PC-9 (cell line): ENCODE measurements around the gene CWC22. TPM values are rescaled to one million over a fixed set of nuclear protein-coding genes. Genes with fewer than 3 reads are reported as not detected.

Source experiments
- BruUV-seq: library from RNA; stranded (reverse); fragments of 400-500 nt; replicated peaks from 2 replicates; lab custom pipeline; 2021; lab: Mats Ljungman, UMichigan
- CTCF ChIA-PET: fragments of 300-600 bp; sonication (Branson Sonifier 250); formaldehyde crosslinking; loops from one replicate; lab custom pipeline; 2022; ENCODE audit warnings: antibody characterized with exemption; lab: Charles Lee
- POLR2A ChIA-PET: fragments of 300-600 bp; sonication (Branson Sonifier 250); formaldehyde crosslinking; loops from one replicate; lab custom pipeline; 2022; ENCODE audit warnings: antibody characterized with exemption; ENCODE audit not compliant: unreplicated experiment; lab: Charles Lee
- DNase-seq, 2 experiments: peaks; one replicate each; pipeline versions ENCODE4 v3.0.0 to v3.0.0-alpha.2; 2015 to 2022; ENCODE audit warnings: mixed read lengths in 1 of 2
- H2AFZ ChIP-seq: fragments of 200-600 bp; sonication (generic); 2 replicates; pipeline ENCODE4 v1.8.1; 2017; ENCODE audit warnings: antibody characterized with exemption
- H3F3A ChIP-seq: fragments of 200-600 bp; sonication (generic); 2 replicates; pipeline ENCODE4 v1.8.1; 2017; ENCODE audit warnings: antibody characterized with exemption, mild to moderate bottlenecking, low read depth; ENCODE audit not compliant: insufficient read depth
- H3K27ac ChIP-seq: fragments of 200-600 bp; sonication (generic); 2 replicates; pipeline ENCODE4 v1.6.1; 2016; ENCODE audit warnings: mixed run types
- H3K27me3 ChIP-seq: fragments of 200-600 bp; sonication (generic); 2 replicates; pipeline ENCODE4 v1.6.1; 2016; ENCODE audit warnings: low read depth, mixed run types; ENCODE audit not compliant: insufficient read depth
- H3K36me3 ChIP-seq: fragments of 200-600 bp; sonication (generic); 2 replicates; pipeline ENCODE4 v1.6.1; 2016; ENCODE audit warnings: low read depth, mixed run types
- H3K4me1 ChIP-seq: fragments of 200-600 bp; sonication (generic); replicated peaks from 2 replicates; pipeline ENCODE4 v1.6.1; 2016; ENCODE audit warnings: mixed run types; ENCODE audit not compliant: insufficient read depth
- H3K4me2 ChIP-seq: fragments of 200-600 bp; sonication (generic); 2 replicates; pipeline ENCODE4 v1.6.1; 2017; ENCODE audit warnings: mixed run types
- H3K4me3 ChIP-seq: fragments of 200-600 bp; sonication (generic); 2 replicates; pipeline ENCODE4 v1.6.1; 2016; ENCODE audit warnings: mixed run types
- H3K79me2 ChIP-seq: fragments of 200-600 bp; sonication (generic); 2 replicates; pipeline ENCODE4 v1.6.1; 2017; ENCODE audit warnings: low read depth, mixed run types
- H3K9me2 ChIP-seq: fragments of 200-600 bp; sonication (generic); 2 replicates; pipeline ENCODE4 v1.8.1; 2017; ENCODE audit warnings: mild to moderate bottlenecking; ENCODE audit not compliant: insufficient read depth
- H3K9me3 ChIP-seq: fragments of 200-600 bp; sonication (generic); 2 replicates; pipeline ENCODE4 v1.8.1; 2016; ENCODE audit warnings: low read depth; ENCODE audit not compliant: insufficient read depth
- H4K20me1 ChIP-seq: fragments of 200-600 bp; sonication (generic); 2 replicates; pipeline ENCODE4 v1.8.1; 2017; ENCODE audit not compliant: insufficient read depth
- CTCF ChIP-seq: fragments of 200-600 bp; sonication (generic); conservative IDR thresholded peaks from 2 replicates; pipeline ENCODE4 v1.6.1; 2017; ENCODE audit warnings: mixed run types, antibody characterized with exemption, mild to moderate bottlenecking, moderate library complexity
- EZH2 ChIP-seq: fragments of 200-600 bp; sonication (generic); IDR thresholded peaks from 2 replicates; pipeline ENCODE4 v1.8.0; 2017; ENCODE audit warnings: antibody characterized with exemption, low read depth
- intact Hi-C: fragments of 100-400 bp; cut with micrococcal nuclease; formaldehyde crosslinking; loops from one replicate; pipeline ENCODE4 v1.10.0; 2022; ENCODE audit not compliant: unreplicated experiment
- total RNA-seq: library from RNA; stranded (reverse); gene quantifications from 2 replicates; pipeline ENCODE4 v1.2.3, GENCODE V29; 2021

The CWC22 gene
- total RNA-seq, 1 experiment from 2014 or later = 35.2 TPM

- ChIA-PET CTCF (no interaction called here), POLR2A (no interaction called here)
- Histone ChIP-seq H3K4me1 (no peaks in the 10 kb centered on the region), H2AFZ (0 out of 2 replicates have a peak overlapping the region, but pooled peaks have one; percentile 23), H3K27me3 (no peaks in the 10 kb centered on the region), H3K79me2 (no peaks in the 10 kb centered on the region), H4K20me1 (no peaks in the 10 kb centered on the region), H3K27ac (no peak overlapping the region), H3K9me2 (no peaks in the 10 kb centered on the region), H3K36me3 (no peaks in the 10 kb centered on the region), H3K9me3 (no peaks in the 10 kb centered on the region), H3K4me2 (no peak overlapping the region), H3F3A (no peaks in the 10 kb centered on the region), H3K4me3 (no peak overlapping the region)
- DNase-seq = no peak
- no TSS peak for BruUV-seq
- intact Hi-C loops = no loop called here
- TF ChIP-seq CTCF (no peak), EZH2 (no peak)
Measured at GRCh38 chr2:179910735-179911113, 96.4 kb downstream of the CWC22 start.

DNA sequence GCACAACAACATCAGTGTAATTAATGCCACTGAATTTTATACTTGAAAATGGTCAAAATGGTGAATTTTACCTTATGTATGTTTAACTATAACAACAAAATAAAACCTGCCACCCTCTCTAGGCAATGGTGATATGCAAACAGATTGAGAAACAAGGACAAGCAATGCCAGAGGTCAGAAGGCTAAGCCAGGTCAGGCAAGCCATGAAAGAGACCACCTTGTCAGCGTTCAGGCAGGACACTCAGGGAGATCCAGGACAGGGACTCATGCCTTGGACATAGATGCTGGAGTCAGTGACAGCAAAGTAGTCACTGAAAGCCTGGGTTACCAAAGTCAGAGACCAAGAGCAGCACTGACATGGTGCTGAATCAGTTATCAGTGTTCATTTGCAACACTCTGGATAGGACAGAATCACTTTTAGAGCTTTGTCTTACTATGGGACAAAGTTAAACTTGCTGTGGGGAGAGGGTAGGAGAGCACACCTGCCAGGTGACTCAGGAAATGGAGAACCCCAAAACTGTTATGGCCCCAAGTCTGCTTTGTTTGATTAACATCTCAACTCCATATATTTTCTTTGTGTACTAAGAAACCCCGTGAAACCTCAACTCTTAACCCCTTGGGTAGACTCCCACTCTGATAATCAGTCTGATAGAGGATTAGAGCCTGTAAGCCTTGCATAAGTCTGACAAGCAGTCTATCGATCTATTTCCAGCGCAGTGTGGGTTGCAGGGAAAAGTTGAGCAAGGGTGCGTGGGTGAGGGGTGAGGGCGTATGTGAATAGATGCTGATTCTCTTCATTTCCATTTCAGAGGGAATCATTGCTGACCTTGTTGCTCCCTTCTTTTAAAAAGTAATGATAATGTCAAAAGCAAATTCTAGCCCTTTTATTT is 97.0 kb downstream of the CWC22 start:
- no peak for DNase-seq
- Histone ChIP-seq H2AFZ (no peak overlapping the region), H4K20me1 (no peaks in the 10 kb centered on the region), H3K4me2 (no peak overlapping the region), H3K27me3 (no peaks in the 10 kb centered on the region), H3K36me3 (no peaks in the 10 kb centered on the region), H3K4me3 (no peak overlapping the region), H3K9me3 (no peaks in the 10 kb centered on the region), H3K79me2 (no peaks in the 10 kb centered on the region), H3K9me2 (no peaks in the 10 kb centered on the region), H3F3A (no peaks in the 10 kb centered on the region), H3K27ac (no peak overlapping the region), H3K4me1 (no peaks in the 10 kb centered on the region)
- no peak for TF ChIP-seq EZH2
- no peak for TF ChIP-seq CTCF
- ChIA-PET CTCF (no interaction called here), POLR2A (no interaction called here)
- no TSS peak for BruUV-seq
- intact Hi-C loops = no loop called here

GRCh38 chr2:179900655-179901054 is 106.4 kb downstream of the CWC22 start:
- no TSS peak for BruUV-seq
- POLR2A ChIA-PET = interaction anchor here (0.7 kb wide), 1 partner anchor 131 kb away, joined by 4 read pairs; no protein-coding TSS in a partner anchor
- H3K27ac ChIP-seq = no peak overlapping the region
- intact Hi-C loops = no loop called here
- H3K27me3 ChIP-seq = no peaks in the 10 kb centered on the region
- CTCF ChIA-PET = no interaction called here
- no peaks in the 10 kb centered on the region for H3K9me3 ChIP-seq
- H3K79me2 ChIP-seq = no peaks in the 10 kb centered on the region
- H3K36me3 ChIP-seq = no peaks in the 10 kb centered on the region
- H4K20me1 ChIP-seq = no peaks in the 10 kb centered on the region
- no peak for DNase-seq
- no peaks in the 10 kb centered on the region for H3K4me1 ChIP-seq
- no peak overlapping the region for H2AFZ ChIP-seq
- no peak overlapping the region for H3K4me3 ChIP-seq
- no peak overlapping the region for H3K4me2 ChIP-seq
- no peaks in the 10 kb centered on the region for H3F3A ChIP-seq
- TF ChIP-seq EZH2 = no peak
- TF ChIP-seq CTCF = no peak
- H3K9me2 ChIP-seq = no peaks in the 10 kb centered on the region
